Left forelimb (tissue), 1 donor: Measurements from ENCODE around the gene ITPK1.

Experiments
- DNase-seq: peaks from one replicate; pipeline ENCODE4 v3.0.0-alpha.2; 2018; ENCODE audit warnings: low spot score

Gene ITPK1

GRCh38 chr14:92970271-92970670 lies 145.5 kb downstream of the ITPK1 start:
- no peak for DNase-seq

- DNase-seq: no peak
These were observed 145.9 kb downstream of the ITPK1 start for GRCh38 chr14:92969871-92970270.

- no peak for DNase-seq
These were observed 146.3 kb downstream of the ITPK1 start for GRCh38 chr14:92969430-92969829.

- DNase-seq: no peak
These were observed 147.3 kb downstream of the ITPK1 start for GRCh38 chr14:92968291-92969020.

GRCh38 chr14:92967346-92967926 lies 148.3 kb downstream of the ITPK1 start:
- no peak for DNase-seq

GRCh38 chr14:92965281-92965680 lies 150.4 kb downstream of the ITPK1 start:
- no peak for DNase-seq

GRCh38 chr14:92964124-92965109 lies 151.3 kb downstream of the ITPK1 start:
- DNase-seq: no peak

GRCh38 chr14:92963301-92964123 lies 152.2 kb downstream of the ITPK1 start:
- DNase-seq: no peak

GRCh38 chr14:92962831-92963095 lies 153.0 kb downstream of the ITPK1 start:
- DNase-seq: no peak

GRCh38 chr14:92962031-92962830 lies 153.5 kb downstream of the ITPK1 start:
- DNase-seq: no peak

- no peak for DNase-seq
These were observed 154.2 kb downstream of the ITPK1 start for GRCh38 chr14:92961567-92961855.

GRCh38 chr14:92960706-92961566 lies 154.8 kb downstream of the ITPK1 start:
- DNase-seq: no peak

- no peak for DNase-seq
These were observed 155.7 kb downstream of the ITPK1 start for GRCh38 chr14:92959761-92960680.

- no peak for DNase-seq
These were observed 156.6 kb downstream of the ITPK1 start for GRCh38 chr14:92959189-92959531.

GRCh38 chr14:92958373-92959188 lies 157.1 kb downstream of the ITPK1 start:
- no peak for DNase-seq

GRCh38 chr14:92956961-92957360 lies 158.8 kb downstream of the ITPK1 start:
- DNase-seq: no peak

GRCh38 chr14:92955381-92955780 lies 160.3 kb downstream of the ITPK1 start:
- no peak for DNase-seq

- no peak for DNase-seq
These were observed 160.8 kb downstream of the ITPK1 start for GRCh38 chr14:92954933-92955332.

- DNase-seq: no peak
These were observed 162.2 kb downstream of the ITPK1 start for GRCh38 chr14:92953526-92953925.
